Heart left ventricle (tissue), 16 donors: ENCODE results near the gene PPM1K. TPM values are rescaled to one million over a fixed set of nuclear protein-coding genes. Genes with fewer than 3 reads are reported as not detected.
A peak's percentile ranks its signal among the peaks of the same experiment; 100 is the strongest.

Experiments used
- ATAC-seq, 4 donors: fragments of 200-7000 bp; cut with Tn5 transposase; one replicate each; pipeline ENCODE4 v1.9.1; 2020 to 2022; ENCODE audit warnings: moderate library complexity in 4 of 4, mild to moderate bottlenecking in 3 of 4, moderate number of reproducible peaks in 1 of 4
- DNase-seq, 5 donors: peaks; one replicate each; pipeline ENCODE4 v3.0.0-alpha.2; 2020
- H3K27ac ChIP-seq, 12 donors: fragments of 200-600 bp; sonication (generic) in 4 of 12; one replicate each; pipeline versions ENCODE4 v1.5.0 to v1.8.0; 2016 to 2022; ENCODE audit warnings: mild to moderate bottlenecking in 2 of 12
- H3K27me3 ChIP-seq, 9 donors: fragments of 200-600 bp; sonication (generic) in 2 of 9; one replicate each; pipeline versions ENCODE4 v1.5.1 to v1.8.0; 2016 to 2022; ENCODE audit warnings: mild to moderate bottlenecking in 3 of 9
- H3K36me3 ChIP-seq, 9 donors: fragments of 200-600 bp; sonication (generic) in 2 of 9; one replicate each; pipeline versions ENCODE4 v1.5.0 to v1.8.0; 2018 to 2022; ENCODE audit warnings: mild to moderate bottlenecking in 2 of 9
- H3K4me1 ChIP-seq, 12 donors: fragments of 200-600 bp; sonication (generic) in 4 of 12; one replicate each; pipeline versions ENCODE4 v1.5.0 to v1.8.0; 2016 to 2022; ENCODE audit warnings: mild to moderate bottlenecking in 3 of 12
- H3K4me3 ChIP-seq, 12 donors: fragments of 200-600 bp; sonication (generic) in 4 of 12; one replicate each; pipeline versions ENCODE4 v1.5.0 to v1.8.0; 2017 to 2022; ENCODE audit warnings: mild to moderate bottlenecking in 9 of 12, moderate library complexity in 4 of 12
- H3K9me3 ChIP-seq, 12 donors: fragments of 200-600 bp; sonication (generic) in 4 of 12; one replicate each; pipeline versions ENCODE4 v1.5.0 to v1.8.0; 2016 to 2022; ENCODE audit warnings: mild to moderate bottlenecking in 1 of 12
- CTCF ChIP-seq, 12 donors: fragments of 200-600 bp; sonication (generic) in 4 of 12; IDR thresholded peaks; one replicate each; pipeline versions ENCODE4 v1.5.0 to v1.8.0; 2018 to 2022; ENCODE audit warnings: antibody characterized with exemption in 12 of 12, mild to moderate bottlenecking in 5 of 12
- POLR2A ChIP-seq, 2 donors: fragments of 450-650 bp; IDR thresholded peaks; one replicate each; pipeline ENCODE4 v1.6.1; 2017; ENCODE audit warnings: antibody characterized with exemption in 2 of 2, mild to moderate bottlenecking in 2 of 2, moderate library complexity in 2 of 2
- WGBS, 4 donors: extraction: QIAGEN DNeasy Blood & Tissue Kit in 2 of 4; methylation state at CpG; one replicate each; pipeline versions ENCODE4 v1.1.5 to v1.1.7; 2013 to 2018; 5-methylcytosine and 5-hydroxymethylcytosine counted together
- intact Hi-C, 10 donors: fragments of 100-400 bp; cut with DNase I; formaldehyde crosslinking; loops; one replicate each; pipeline versions ENCODE4 v1.11.1 to v1.14.2; 2022
- long read RNA-seq, 3 donors: library from polyadenylated mRNA; unstranded; transcript quantifications; one replicate each; pipeline ENCODE4 v2.0.0, GENCODE V29; 2020 to 2021
- polyA plus RNA-seq, 2 donors: library from polyadenylated mRNA; stranded (reverse); fragments of 200-250 nt; gene quantifications; one replicate each; pipeline ENCODE4 v1.2.3, GENCODE V29; 2013
- total RNA-seq, 9 donors: library from RNA; depleted of rRNA in 2 of 9; stranded (reverse); fragments of >200 nt in 2 of 9; fragmentation: NEBNext Ultra II Directional in 3 of 9; extraction: Animal tissue kit (Norgen Biotek cat#: 25700) in 3 of 9; gene quantifications; one replicate each; pipeline versions ENCODE4 v1.1.0 to v1.2.4, GENCODE V29; 2016 to 2023
- donor health status: ischemic (EF 13 %, LVEDD 7.1; RV severe dilation, severe dysfunction).
- donor health status: healthy with polysubstance abuse.
- donor health status: DM: no; HTN: yes; CAD: no.
- donor health status: DM: no; HTN: no; CAD: no.
- donor health status: ischemic (EF 25% LVEDD 6.9; RV normal size, moderate dysfunction).
- donor health status: ischemic (EF 25% LVEDD 5.7; RV mildly dilated, moderate dysfunction).
- donor health status: healthy.
- donor health status: DM: yes; HTN: yes; CAD: no.
- donor health status: ischemic (EF 35%, LVEDD 5.7; RV mildly dilated, moderate dysfunction).
- donor health status: nonischemic (EF 11% LVEDD 7.7; RV severe dilation, severe dysfunction).
- donor health status: DM: yes; HTN: yes; CAD: no.
- donor health status: PGD.
- donor health status: ischemic (EF 29% LVEDD 5.4; RV normal size, mild dysfunction).
- donor health status: nonischemic (EF 23%, LVEDD 6.1; RV moderate dilation, normal function).

PPM1K gene
- 100 to 1,000 TPM; 140 to 332 (median 245) TPM for total RNA-seq
- 10 to 100 TPM; 72.8 to 88.5 TPM for polyA plus RNA-seq
- long read RNA-seq, donor 1, full-length matches to known transcripts: 212 of 314 reads
- long read RNA-seq, donor 1, partial matches to known transcripts: 64 of 314 reads
- long read RNA-seq, donor 1, other reads (novel, unspliced or antisense): 38 of 314 reads
- long read RNA-seq, donor 2, full-length matches to known transcripts: 805 of 1,027 reads
- long read RNA-seq, donor 2, partial matches to known transcripts: 148 of 1,027 reads
- long read RNA-seq, donor 2, other reads (novel, unspliced or antisense): 74 of 1,027 reads
- long read RNA-seq, donor 3, full-length matches to known transcripts: 115 of 184 reads
- long read RNA-seq, donor 3, partial matches to known transcripts: 45 of 184 reads
- long read RNA-seq, donor 3, other reads (novel, unspliced or antisense): 24 of 184 reads

DNA sequence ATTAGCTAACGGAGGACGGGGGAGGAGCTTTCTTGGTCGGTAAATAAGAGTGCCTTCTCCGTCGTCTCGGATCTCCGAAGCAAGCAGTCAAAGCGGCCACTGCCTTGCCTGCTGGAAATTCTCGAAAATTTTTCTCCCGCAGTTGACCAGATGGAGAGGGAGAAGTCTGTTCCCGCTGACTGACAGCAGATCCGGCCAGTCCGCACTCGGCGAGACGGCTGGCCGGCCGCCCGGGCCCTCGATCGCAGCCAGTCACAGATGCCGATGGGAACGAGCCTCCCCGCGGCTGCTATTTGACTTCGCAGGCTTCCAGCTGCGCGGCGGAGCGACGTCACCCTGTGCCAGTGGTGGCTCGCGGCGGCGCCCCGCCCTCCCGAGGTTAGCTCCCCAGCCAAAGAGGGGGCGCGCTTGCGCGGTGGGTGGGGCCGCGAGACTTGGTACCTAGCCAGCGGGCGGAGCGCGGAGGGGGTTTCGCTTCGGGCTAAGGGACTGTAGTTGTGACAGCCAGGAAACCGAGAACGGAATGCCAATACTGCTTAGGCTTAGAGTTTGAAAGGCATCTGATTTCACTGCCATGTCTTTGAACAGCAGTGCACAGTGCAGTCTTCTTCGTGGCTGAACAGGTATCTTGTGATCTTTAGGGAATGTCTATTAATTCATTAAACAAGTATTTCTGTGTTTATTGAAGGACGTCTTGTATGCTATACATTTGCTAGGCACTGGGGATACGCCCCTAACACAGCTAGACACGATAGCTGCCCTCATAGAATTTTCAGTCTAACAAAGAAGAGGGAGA is at the start of gene PPM1K:
TSS of gene PPM1K (minus strand) at position 123 of the 796 bp plus-strand sequence. CDS start 5,978 bp downstream, outside the sequence.
- Histone ChIP-seq H3K27ac (peak within 1 kb of the TSS; percentile 94 to 99 (median 96)), H3K36me3 (no peaks in the 10 kb centered on the region), H3K27me3 (no peaks in the 10 kb centered on the region), H3K9me3 (no peaks in the 10 kb centered on the region), H3K4me3 (peak within 1 kb of the TSS; percentile 61 to 98 (median 80)), H3K4me1 (peaks cover 0 to 37% (median 11%) of the 10 kb centered on the region in 12 donors)
- intact Hi-C loops: loop anchor here (1.0 to 10.0 kb wide), 12 partner anchors 52 to 310 kb away; partner anchors contain the start of genes HERC6 (in 9 of the 10), HERC5 (in 6 of the 10), HERC3 (in 1 of the 10) and PYURF (in 1 of the 10)
- ATAC-seq (peak; percentile 95 to 98 (median 96)), DNase-seq (peak; percentile 100)
- 0 to 1% (median 0%) methylated on average over 37 to 55 of the region's 55 CpGs for WGBS, 4 donors
- peak in 6 of 12 donors; percentile 8 to 47 (median 22) for TF ChIP-seq CTCF (IDR thresholded peaks at IDR 0.05)
- TF ChIP-seq POLR2A (IDR thresholded peaks at IDR 0.05): peak; percentile 20 to 94

DNA sequence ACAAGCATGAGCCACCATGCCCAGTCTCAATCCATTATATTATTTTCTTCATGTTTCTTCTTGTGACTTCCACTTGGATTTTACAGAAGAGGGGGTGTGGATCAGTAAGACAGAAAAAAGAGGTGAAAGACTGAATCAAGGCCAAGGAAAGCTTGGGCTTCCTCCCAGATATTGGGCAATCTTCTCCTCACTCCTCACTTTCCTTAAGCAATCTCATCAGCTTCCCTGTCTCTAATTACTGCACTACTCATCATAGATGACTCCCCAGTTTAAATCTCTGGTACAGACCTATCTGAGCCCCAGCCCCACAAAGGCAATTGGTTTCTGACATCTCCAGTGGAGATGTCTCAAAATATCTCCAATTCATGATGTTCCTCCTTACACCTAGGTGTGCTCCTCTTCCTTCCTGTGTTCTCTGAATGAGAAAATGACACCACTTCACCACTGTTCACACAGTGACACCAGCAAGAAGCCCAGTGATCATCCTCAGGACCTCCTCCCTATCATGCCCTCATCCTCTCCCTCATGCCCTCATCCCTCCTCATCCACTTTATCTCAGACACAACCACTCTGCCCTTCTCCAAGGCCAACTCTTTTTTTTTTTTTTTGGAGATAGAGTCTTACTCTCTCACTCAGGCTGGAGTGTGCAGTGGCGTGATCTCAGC is 49.5 kb upstream of the PPM1K start:
- DNase-seq: no peak

DNA sequence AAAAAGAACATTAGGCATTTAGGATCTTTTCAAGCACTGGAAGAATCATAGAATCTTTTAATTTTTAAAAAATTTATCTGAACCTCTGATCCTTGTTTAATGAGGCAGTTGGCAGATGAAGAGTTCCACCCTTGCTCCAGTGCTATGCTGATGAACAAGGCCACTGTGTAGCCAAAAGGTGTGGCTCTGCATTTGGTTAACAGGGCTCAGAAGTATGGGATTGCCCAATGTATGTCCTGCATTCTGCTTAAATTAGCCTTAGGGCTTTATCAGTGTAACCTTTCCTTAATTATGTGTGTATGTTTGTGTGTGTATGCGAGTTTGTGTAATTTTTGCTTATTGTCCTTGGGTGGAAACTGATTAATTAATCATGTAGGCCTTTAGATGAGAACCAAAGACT is 43.3 kb upstream of the PPM1K start:
- Histone ChIP-seq H3K27me3 (no peaks in the 10 kb centered on the region), H3K27ac (no peak overlapping the region), H3K9me3 (no peaks in the 10 kb centered on the region), H3K4me3 (no peak overlapping the region), H3K36me3 (no peaks in the 10 kb centered on the region), H3K4me1 (no peaks in the 10 kb centered on the region)
- ATAC-seq (no peak), DNase-seq (no peak)
- intact Hi-C loops: no loop called here
- TF ChIP-seq CTCF (IDR thresholded peaks at IDR 0.05): no peak
- TF ChIP-seq POLR2A (IDR thresholded peaks at IDR 0.05): no peak
- 74 to 88% (median 85%) methylated on average over 1 of the region's 1 CpG for WGBS, 4 donors

More for the DNA sequence above, 49.5 kb upstream of the PPM1K start:
- H3K27me3 ChIP-seq: no peaks in the 10 kb centered on the region
- no peak for ATAC-seq
- H3K36me3 ChIP-seq: no peaks in the 10 kb centered on the region
- WGBS, 4 donors: 78 to 100% (median 96%) methylated on average over 1 of the region's 1 CpG
- no peak overlapping the region for H3K4me3 ChIP-seq
- H3K9me3 ChIP-seq: no peaks in the 10 kb centered on the region
- H3K27ac ChIP-seq: no peak overlapping the region
- TF ChIP-seq POLR2A (IDR thresholded peaks at IDR 0.05): no peak
- peaks cover 0 to 7% (median 0%) of the 10 kb centered on the region in 12 donors for H3K4me1 ChIP-seq
- intact Hi-C loops: no loop called here

DNA sequence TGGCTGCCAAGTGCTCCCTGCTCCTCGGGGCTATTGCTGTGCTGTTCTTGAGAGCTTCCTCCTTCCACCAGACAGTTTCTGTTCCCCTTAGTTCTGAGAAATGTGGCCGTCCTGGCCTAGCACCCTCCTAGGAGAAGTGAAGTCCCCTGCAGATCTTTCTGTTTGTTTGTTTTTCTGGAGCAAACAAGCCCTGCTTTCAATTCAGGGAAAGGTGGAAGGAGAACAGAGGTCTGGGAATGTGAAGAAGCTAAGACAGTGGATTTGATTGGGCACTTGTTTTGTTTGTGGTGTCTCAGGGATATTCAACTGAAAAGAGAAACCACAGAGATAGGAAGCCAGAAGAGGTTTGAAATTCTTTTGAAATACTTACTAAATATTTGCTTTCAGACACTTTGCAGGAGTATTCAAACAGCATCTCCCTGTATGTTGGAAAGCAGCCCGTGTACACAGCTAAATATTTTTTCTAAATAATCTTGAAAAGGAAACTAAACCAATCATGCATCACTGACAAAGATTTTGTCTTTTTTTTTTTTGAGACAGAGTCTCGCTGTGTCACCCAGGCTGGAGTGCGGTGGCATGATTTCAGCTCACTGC is 36.5 kb upstream of the PPM1K start:
- Histone ChIP-seq H3K9me3 (no peaks in the 10 kb centered on the region), H3K4me3 (peak overlapping the region in 1 of 12 donors; percentile 27), H3K27me3 (no peaks in the 10 kb centered on the region), H3K36me3 (no peaks in the 10 kb centered on the region), H3K4me1 (peaks cover 0 to 14% (median 0%) of the 10 kb centered on the region in 12 donors), H3K27ac (peak overlapping the region in 2 of 12 donors; percentile 50 to 81)
- no peak for TF ChIP-seq CTCF (IDR thresholded peaks at IDR 0.05)
- intact Hi-C loops: no loop called here
- DNase-seq (peak in 2 of 5 donors; percentile 31), ATAC-seq (peak in 2 of 4 donors; percentile 68 to 80)
- WGBS, 4 donors: 51 to 64% (median 54%) methylated on average over 5 of the region's 5 CpGs
